ENCODE measurements around the gene FHIT.

DNA sequence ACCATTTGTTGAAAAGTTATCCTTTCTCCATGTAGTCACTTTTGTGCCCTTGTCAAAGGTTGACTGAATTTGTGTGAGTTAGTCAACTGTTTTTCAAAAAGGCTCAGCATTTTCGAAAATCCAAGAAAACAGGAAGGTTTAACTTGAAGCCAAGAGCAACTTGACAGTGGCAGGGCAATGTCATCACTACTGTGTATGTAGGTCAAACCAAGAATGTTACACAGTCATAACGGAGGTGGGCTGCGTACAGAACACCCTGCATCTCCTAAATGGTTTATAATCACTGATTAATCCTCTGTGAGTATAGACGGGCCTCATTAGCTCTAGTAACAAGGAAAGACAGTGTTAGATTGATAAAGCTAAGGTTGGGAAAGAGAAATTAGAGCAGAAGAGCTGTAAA, 1064.9 kb downstream of the FHIT start:
- TF ChIP-seq, protein P1, sequence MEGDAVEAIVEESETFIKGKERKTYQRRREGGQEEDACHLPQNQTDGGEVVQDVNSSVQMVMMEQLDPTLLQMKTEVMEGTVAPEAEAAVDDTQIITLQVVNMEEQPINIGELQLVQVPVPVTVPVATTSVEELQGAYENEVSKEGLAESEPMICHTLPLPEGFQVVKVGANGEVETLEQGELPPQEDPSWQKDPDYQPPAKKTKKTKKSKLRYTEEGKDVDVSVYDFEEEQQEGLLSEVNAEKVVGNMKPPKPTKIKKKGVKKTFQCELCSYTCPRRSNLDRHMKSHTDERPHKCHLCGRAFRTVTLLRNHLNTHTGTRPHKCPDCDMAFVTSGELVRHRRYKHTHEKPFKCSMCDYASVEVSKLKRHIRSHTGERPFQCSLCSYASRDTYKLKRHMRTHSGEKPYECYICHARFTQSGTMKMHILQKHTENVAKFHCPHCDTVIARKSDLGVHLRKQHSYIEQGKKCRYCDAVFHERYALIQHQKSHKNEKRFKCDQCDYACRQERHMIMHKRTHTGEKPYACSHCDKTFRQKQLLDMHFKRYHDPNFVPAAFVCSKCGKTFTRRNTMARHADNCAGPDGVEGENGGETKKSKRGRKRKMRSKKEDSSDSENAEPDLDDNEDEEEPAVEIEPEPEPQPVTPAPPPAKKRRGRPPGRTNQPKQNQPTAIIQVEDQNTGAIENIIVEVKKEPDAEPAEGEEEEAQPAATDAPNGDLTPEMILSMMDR (IDR thresholded peaks at IDR 0.05): no peak
- TF ChIP-seq POLR2A (IDR thresholded peaks at IDR 0.05): no peak
- no peak for TF ChIP-seq EP300 (IDR thresholded peaks at IDR 0.05)
